ENCODE results near the gene ICAM3. TPM values are rescaled to one million over a fixed set of nuclear protein-coding genes. Genes with fewer than 3 reads are reported as not detected.

The ICAM3 gene
- polyA plus RNA-seq, 1 of the 3 experiments (the other 2 are of a cell fraction): 15.6 TPM

DNA sequence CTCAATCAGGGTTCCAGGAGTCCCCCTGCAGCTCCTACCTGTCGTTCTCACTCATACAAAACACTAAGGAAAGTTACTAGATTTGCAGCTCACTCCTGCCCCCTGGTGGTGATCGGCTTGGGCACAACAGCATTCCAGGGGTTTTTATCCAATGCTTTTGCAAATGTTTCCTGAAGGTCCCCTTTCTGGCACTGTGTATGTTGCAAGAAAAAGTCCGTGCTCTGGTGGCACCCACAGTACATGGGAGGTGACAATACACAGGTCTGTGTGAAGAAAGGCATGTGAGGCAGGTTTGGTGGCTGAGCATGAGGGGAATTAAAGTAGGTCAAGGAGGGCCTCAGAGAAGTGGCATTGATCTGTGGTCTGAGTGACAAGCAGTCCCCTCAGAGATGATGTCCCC is 49.5 kb upstream of the ICAM3 start:
- Histone ChIP-seq H3K4me3 (ENCODE audit: low read depth in 2 of 2, low read length in 1 of 2) (peak overlapping the region in 1 of 2 experiments; percentile 36; a peak in 1 of 4 replicates), H3F3A (replicated peaks; ENCODE audit: insufficient read depth) (peaks cover 31% of the 10 kb centered on the region), H3K27me3 (ENCODE audit: insufficient read depth) (no peaks in the 10 kb centered on the region), H4K20me1 (ENCODE audit: insufficient read depth) (no peaks in the 10 kb centered on the region), H3K4me1 (ENCODE audit: control insufficient read depth in 1 of 2, insufficient read depth in 2 of 2, low read depth in 1 of 2, low read length in 1 of 2) (no peaks in the 10 kb centered on the region), H3K27ac (ENCODE audit: low read depth in 2 of 2, low read length in 1 of 2) (no peak overlapping the region), H2AFZ (ENCODE audit: low read depth) (no peak overlapping the region), H3K79me2 (ENCODE audit: insufficient read depth) (no peaks in the 10 kb centered on the region), H3K9ac (no peak overlapping the region), H3K4me2 (no peak overlapping the region), H3K9me3 (no peaks in the 10 kb centered on the region), H3K9me2 (no peaks in the 10 kb centered on the region), H3K36me3 (replicated peaks in 1 of 2; ENCODE audit: control insufficient read depth in 1 of 2, insufficient read depth in 2 of 2, low read length in 1 of 2) (peaks cover 10 to 19% of the 10 kb centered on the region in 2 experiments)
- peak; percentile 76 for DNase-seq
- 6% methylated on average over 3 of the region's 3 CpGs for WGBS (ENCODE audit: low lambda C conversion rate)
- ChIA-PET CTCF (interaction anchor here (0.6 to 20.2 kb wide), 49 partner anchors 8 to 483 kb away, joined by 3 to 596 read pairs (median 4); partner anchors contain the start of genes CDC37, FDX2, ICAM1 and ICAM4), POLR2A (interaction anchor here (0.7 to 1.8 kb wide), 3 partner anchors 9 to 130 kb away, joined by 3 to 10 read pairs (median 6); partner anchors contain the start of gene TYK2)
- peak; percentile 96 for TF ChIP-seq CTCF (IDR thresholded peaks at IDR 0.05)
- TF ChIP-seq, protein P1, sequence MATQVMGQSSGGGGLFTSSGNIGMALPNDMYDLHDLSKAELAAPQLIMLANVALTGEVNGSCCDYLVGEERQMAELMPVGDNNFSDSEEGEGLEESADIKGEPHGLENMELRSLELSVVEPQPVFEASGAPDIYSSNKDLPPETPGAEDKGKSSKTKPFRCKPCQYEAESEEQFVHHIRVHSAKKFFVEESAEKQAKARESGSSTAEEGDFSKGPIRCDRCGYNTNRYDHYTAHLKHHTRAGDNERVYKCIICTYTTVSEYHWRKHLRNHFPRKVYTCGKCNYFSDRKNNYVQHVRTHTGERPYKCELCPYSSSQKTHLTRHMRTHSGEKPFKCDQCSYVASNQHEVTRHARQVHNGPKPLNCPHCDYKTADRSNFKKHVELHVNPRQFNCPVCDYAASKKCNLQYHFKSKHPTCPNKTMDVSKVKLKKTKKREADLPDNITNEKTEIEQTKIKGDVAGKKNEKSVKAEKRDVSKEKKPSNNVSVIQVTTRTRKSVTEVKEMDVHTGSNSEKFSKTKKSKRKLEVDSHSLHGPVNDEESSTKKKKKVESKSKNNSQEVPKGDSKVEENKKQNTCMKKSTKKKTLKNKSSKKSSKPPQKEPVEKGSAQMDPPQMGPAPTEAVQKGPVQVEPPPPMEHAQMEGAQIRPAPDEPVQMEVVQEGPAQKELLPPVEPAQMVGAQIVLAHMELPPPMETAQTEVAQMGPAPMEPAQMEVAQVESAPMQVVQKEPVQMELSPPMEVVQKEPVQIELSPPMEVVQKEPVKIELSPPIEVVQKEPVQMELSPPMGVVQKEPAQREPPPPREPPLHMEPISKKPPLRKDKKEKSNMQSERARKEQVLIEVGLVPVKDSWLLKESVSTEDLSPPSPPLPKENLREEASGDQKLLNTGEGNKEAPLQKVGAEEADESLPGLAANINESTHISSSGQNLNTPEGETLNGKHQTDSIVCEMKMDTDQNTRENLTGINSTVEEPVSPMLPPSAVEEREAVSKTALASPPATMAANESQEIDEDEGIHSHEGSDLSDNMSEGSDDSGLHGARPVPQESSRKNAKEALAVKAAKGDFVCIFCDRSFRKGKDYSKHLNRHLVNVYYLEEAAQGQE (IDR thresholded peaks at IDR 0.05; ENCODE audit: low read depth, low read length): no peak
- TF ChIP-seq, protein P2, sequence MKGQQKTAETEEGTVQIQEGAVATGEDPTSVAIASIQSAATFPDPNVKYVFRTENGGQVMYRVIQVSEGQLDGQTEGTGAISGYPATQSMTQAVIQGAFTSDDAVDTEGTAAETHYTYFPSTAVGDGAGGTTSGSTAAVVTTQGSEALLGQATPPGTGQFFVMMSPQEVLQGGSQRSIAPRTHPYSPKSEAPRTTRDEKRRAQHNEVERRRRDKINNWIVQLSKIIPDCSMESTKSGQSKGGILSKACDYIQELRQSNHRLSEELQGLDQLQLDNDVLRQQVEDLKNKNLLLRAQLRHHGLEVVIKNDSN (IDR thresholded peaks at IDR 0.05; ENCODE audit: borderline replicate concordance, low read depth): no peak
- no peak for TF ChIP-seq MEF2A (IDR thresholded peaks at IDR 0.05; ENCODE audit: borderline replicate concordance, low read depth)
- TF ChIP-seq EZH2phosphoT487 (IDR thresholded peaks at IDR 0.05; ENCODE audit: borderline replicate concordance, low read depth): no peak
- TF ChIP-seq, protein P3, sequence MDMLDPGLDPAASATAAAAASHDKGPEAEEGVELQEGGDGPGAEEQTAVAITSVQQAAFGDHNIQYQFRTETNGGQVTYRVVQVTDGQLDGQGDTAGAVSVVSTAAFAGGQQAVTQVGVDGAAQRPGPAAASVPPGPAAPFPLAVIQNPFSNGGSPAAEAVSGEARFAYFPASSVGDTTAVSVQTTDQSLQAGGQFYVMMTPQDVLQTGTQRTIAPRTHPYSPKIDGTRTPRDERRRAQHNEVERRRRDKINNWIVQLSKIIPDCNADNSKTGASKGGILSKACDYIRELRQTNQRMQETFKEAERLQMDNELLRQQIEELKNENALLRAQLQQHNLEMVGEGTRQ (IDR thresholded peaks at IDR 0.05; ENCODE audit: borderline replicate concordance, low read depth, low read length): no peak
- no peak for TF ChIP-seq RCOR1 (IDR thresholded peaks at IDR 0.05; ENCODE audit: low read length)
- peak; percentile 77; the same call in 1 of the 2 replicates for TF ChIP-seq POLR2AphosphoS5 (IDR thresholded peaks at IDR 0.05; ENCODE audit: low read depth, low read length)
- TF ChIP-seq MAX (IDR thresholded peaks at IDR 0.05; ENCODE audit: low read depth): no peak
- TF ChIP-seq TEAD4 (IDR thresholded peaks at IDR 0.05; ENCODE audit: borderline replicate concordance, insufficient read depth): no peak
- TF ChIP-seq, protein P4, sequence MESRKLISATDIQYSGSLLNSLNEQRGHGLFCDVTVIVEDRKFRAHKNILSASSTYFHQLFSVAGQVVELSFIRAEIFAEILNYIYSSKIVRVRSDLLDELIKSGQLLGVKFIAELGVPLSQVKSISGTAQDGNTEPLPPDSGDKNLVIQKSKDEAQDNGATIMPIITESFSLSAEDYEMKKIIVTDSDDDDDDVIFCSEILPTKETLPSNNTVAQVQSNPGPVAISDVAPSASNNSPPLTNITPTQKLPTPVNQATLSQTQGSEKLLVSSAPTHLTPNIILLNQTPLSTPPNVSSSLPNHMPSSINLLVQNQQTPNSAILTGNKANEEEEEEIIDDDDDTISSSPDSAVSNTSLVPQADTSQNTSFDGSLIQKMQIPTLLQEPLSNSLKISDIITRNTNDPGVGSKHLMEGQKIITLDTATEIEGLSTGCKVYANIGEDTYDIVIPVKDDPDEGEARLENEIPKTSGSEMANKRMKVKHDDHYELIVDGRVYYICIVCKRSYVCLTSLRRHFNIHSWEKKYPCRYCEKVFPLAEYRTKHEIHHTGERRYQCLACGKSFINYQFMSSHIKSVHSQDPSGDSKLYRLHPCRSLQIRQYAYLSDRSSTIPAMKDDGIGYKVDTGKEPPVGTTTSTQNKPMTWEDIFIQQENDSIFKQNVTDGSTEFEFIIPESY (IDR thresholded peaks at IDR 0.05; ENCODE audit: borderline replicate concordance, low read depth): no peak
- TF ChIP-seq GABPA (IDR thresholded peaks at IDR 0.05; ENCODE audit: low read depth): no peak
- no peak for TF ChIP-seq NRF1 (IDR thresholded peaks at IDR 0.05; ENCODE audit: low read depth, low read length)
- TF ChIP-seq TAF1 (IDR thresholded peaks at IDR 0.05; ENCODE audit: borderline replicate concordance, low read depth, low read length): no peak
- TF ChIP-seq YY1 (IDR thresholded peaks at IDR 0.05; ENCODE audit: low read depth): no peak
- TF ChIP-seq SIN3A (IDR thresholded peaks at IDR 0.05; ENCODE audit: borderline replicate concordance, low read depth, low read length): peak; percentile 38; the same call in 1 of the 2 replicates
- no peak for TF ChIP-seq MXI1 (IDR thresholded peaks at IDR 0.05; ENCODE audit: low read depth, low read length)
- no peak for TF ChIP-seq ELF1 (IDR thresholded peaks at IDR 0.05)
- TF ChIP-seq FOXM1 (IDR thresholded peaks at IDR 0.05; ENCODE audit: low read depth): no peak
- TF ChIP-seq, protein P5, sequence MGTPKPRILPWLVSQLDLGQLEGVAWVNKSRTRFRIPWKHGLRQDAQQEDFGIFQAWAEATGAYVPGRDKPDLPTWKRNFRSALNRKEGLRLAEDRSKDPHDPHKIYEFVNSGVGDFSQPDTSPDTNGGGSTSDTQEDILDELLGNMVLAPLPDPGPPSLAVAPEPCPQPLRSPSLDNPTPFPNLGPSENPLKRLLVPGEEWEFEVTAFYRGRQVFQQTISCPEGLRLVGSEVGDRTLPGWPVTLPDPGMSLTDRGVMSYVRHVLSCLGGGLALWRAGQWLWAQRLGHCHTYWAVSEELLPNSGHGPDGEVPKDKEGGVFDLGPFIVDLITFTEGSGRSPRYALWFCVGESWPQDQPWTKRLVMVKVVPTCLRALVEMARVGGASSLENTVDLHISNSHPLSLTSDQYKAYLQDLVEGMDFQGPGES (IDR thresholded peaks at IDR 0.05; ENCODE audit: low read depth, low read length): no peak
- TF ChIP-seq EP300 (IDR thresholded peaks at IDR 0.05; ENCODE audit: borderline replicate concordance in 1 of 2, low read depth in 1 of 2, low read length in 1 of 2): no peak
- TF ChIP-seq JUND (IDR thresholded peaks at IDR 0.05): no peak
- no peak for TF ChIP-seq RXRA (IDR thresholded peaks at IDR 0.05; ENCODE audit: borderline replicate concordance, low read depth)
